ENCODE measurements around the gene XRCC6.
"Not testable (repeated sequence)": the region's sequence is repeated elsewhere in the genome, so short reads cannot be mapped to it uniquely, and the experiment has no call there.

Gene XRCC6

DNA sequence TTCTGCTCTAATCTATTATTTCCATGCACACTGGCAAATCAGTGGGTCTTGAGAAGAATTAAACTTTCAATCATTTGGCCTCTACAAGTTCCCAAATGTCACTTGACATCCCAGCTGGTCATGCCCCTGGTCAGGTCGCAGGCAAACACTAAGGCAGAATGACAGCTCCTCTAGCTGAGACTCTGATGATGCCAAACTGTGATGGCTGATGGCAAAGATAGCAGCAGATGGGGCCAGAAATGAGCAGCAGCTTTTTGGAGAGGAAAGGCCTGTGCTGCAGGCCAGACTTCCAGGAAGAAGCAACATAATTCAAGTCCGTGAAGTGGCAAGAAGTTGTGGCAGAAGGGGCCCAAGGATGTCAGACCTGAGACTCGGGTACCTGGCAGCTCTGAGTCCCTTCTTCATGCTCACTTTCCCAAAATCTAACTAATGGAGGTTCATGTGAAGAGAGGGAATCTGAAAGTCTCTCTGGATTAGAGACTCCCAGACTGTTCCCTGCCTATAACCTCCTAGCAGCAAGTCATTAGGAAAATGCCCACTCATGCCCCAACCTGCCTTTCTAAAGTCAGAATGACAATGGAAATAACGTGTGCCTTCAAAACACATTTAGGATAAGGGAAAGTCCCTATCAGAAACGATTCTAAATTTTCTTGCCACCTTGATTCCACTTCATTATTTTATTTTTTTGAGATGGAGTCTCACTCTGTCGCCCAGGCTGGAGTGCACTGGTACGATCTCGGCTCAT is 22.0 kb upstream of the XRCC6 start:
- DNase-seq: no peak

DNA sequence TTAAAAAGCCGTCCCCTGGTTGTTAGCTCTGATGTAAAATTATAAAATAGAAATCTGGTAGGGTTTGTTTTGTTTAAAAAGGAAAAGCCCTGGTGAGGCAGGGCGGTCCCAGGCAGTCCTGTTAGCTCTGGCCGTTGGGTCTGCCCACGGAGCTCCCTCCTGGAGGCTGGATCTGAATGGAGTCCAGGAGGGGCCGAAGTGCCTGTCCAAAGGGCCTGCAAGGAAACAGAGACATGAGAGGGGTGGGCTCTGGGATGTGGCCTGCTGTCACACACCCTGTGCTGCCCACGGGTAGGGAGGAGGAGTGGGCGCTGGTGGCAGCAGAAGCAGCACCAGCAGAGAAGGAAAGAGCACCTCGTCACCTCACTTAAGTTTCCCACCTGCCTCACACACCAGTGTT is 20.1 kb upstream of the XRCC6 start:
- no peak for DNase-seq

DNA sequence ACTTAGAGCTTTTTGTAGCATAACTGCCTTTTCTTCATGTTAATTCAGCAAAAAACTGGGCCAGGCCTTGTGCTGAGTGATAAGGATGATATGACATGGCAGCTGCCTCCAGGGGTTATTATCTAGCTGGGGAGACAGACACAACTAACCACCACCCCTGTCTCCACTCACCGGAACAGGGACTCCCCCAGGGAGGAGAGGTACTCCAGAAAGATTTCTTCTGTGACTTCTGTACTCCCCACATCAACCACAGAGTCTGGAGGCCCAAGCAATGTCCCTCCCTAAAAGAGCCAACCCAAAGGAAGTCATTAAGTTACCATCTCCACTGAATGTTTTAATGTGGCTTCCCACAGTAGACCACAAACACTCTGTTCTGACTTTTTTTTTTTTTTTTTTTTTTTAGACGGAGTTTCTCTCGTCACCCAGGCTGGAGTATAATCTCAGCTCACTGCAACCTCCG is 17.2 kb upstream of the XRCC6 start:
- DNase-seq: no peak

DNA sequence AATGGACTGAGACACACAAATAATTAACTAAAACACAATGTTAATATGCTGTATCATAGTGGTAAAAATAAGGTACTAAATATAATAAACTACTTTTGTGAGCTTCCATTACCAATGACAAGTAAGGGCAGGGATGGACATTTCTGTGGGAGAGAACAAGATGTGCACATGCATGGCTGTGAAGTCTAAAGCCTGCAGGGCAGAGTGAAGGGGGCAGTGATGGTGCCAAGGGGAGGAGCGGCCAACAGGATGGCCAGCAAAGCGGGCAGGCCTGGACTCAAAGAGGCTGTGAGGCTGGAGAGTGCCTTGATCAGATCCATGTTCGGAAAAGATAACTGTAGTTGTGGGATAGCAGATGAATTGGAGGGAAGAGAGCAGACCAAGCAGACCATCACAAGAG is 12.7 kb upstream of the XRCC6 start:
- DNase-seq: no peak

DNA sequence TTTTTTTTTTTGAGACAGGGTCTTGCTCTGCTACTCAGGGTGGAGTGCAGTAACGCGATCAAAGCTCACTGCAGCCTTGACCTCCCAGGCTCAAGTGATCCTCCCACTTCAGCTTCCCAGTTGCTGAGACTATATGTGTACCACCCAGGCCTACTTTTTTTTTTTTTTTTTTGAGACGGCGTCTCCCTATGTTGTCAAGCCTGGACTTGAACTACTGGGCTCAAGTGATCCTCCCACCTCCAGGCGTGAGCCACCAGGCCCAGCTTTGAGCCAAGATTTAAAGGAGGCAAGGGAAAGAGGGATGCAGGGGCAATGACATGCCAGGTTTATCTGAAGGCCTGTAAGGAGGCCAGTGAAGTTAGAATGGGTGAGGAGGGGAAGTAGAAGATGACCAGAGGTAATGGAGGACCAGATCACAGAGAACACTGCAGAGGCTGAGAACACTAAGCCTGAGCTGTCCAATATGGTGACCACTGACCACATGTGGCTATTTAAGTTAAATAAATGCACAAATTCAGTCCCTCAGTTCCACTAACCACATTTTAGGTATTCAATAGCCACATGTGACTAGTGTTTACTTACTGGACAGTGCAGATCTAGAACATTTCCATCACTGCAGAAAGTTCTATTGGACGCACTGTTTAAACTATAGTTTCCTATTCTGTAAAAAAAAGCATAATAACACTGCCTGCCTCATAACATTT is 8.3 kb upstream of the XRCC6 start:
- no peak for DNase-seq

DNA sequence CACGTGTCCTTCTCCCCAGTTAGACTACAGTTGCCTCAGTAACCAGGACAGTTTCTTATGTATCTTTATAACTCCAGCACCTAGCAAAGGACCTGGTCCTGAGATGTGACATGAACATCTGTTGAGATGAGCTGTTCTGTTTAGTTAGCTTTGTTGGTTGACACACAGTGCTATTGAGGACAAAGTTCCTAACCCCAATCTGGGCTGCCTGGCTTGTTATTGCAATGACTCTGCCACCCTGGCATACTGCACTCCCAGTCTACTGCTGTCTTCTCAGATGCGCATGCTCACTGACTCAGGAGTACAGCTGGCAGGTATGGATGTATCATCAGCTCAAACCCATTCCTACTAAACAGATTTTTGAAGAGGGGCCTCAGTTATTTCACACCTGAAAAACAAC is 7.6 kb upstream of the XRCC6 start:
- DNase-seq: no peak

DNA sequence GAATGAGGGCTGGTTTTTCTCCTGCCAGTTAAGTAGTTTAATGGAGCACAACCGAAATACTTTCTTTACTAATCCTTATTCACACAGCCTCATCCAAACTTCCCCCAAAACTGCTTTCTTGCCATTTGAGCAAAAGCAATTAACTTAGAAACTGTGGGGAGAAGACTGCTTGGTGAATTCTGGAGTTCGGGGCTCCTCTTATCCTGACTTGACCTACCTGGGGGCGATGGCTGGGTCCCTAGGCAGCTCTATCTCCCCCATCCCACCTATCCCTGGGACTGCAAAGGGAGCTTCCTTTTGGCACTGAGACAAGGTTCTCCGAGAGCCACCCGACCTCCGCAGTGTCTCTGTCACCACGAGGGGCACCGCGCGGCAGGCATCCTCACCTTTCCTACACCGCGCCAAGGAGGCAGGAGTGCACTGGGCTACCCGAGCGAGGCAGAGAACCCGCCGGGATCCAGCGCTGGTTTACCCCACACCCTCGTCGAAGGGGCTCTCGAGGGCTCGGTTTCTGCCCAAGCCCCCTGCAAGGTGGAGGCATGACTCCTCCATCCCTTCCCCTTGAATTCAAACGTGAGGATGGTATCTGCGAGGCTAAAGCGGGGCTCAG is 1.0 kb upstream of the XRCC6 start:
- no peak for DNase-seq

DNA sequence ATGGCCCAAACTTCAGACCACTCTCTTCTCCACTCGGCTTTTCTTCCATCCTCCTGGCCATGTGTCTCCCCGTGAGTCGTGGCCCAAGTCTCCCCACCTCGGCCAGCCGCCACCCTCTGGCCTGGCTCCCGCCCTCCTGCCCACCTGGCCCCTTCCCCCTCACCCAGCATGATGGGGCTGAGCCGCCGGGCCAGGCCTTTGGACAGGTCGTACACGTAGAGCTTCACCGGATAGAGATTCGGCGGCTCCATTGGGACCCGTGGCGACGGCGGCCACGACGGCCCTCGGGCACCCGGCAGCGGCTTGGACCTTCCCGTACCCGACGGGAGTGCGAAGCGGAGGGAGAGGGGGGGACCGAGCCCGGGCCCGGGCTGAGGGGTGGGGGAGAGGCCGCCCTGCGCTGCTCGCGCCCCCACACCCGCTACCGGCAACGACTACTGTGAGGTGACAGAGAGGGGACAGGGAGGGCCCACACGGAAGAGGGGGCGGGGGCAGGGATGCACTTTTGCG is 451 bp upstream of the XRCC6 start, which contains the start of gene DESI1:
Gene DESI1 (minus strand): TSS at position 455 of the 510 bp plus-strand sequence. CDS start 204 bp downstream, at position 251.
- no peak for DNase-seq

DNA sequence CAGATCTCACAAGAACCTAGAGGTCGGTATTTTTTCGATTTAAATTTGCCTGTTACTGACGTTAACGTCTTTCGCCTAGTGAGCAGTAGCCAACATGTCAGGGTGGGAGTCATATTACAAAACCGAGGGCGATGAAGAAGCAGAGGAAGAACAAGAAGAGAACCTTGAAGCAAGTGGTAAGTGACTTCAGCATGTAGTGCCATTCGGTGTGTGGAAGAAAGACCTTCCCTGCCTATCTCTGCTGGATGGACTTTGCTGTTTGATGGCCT is 750 bp downstream of the XRCC6 start:
- DNase-seq: no peak

DNA sequence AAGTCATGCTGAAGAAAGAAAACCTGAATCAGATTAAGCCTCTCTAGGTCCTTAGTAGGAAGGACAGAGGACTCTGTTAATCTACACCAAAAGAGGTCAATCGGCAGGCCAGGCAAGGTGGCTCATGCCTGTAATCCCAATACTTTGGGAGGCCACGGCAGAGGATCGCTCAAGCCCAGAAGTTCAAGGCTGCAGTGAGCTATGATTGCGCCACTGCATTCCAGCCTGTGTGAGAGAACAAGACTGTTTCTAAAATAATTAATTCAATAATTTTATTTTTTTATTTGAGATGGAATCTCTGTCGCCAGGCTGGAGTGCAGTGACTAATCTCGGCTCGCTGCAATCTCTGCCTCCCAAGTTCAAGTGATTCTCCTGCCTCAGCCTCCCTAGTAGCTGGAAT is 4.5 kb downstream of the XRCC6 start:
- DNase-seq: no peak

DNA sequence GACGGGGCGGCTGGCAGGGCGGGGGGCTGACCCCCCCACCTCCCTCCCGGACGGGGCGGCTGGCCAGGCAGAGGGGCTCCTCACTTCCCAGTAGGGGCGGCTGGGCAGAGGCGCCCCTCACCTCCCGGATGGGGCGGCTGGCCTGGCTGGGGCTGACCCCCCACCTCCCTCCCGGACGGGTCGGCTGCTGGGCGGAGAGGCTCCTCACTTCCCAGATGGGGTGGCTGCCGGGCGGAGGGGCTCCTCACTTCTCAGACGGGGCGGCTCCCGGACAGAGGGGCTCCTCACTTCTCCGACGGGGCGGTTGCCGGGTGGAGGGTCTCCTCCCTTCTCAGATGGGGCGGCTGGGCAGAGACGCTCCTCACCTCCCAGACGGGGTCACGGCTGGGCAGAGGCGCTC is 10.0 kb downstream of the XRCC6 start:
- not testable (repeated sequence) for DNase-seq

DNA sequence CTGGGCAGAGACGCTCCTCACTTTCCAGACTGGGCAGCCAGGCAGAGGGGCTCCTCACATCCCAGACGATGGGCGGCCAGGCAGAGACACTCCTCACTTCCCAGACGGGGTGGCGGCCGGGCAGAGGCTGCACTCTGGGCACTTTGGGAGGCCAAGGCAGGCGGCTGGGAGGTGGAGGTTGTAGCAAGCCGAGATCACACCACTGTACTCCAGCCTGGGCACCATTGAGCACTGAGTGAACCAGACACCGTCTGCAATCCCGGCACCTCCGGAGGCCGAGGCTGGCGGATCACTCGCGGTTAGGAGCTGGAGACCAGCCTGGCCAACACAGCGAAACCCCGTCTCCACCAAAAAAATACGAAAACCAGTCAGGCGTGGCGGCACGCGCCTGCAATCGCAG is 10.5 kb downstream of the XRCC6 start:
- DNase-seq: not testable (repeated sequence)

DNA sequence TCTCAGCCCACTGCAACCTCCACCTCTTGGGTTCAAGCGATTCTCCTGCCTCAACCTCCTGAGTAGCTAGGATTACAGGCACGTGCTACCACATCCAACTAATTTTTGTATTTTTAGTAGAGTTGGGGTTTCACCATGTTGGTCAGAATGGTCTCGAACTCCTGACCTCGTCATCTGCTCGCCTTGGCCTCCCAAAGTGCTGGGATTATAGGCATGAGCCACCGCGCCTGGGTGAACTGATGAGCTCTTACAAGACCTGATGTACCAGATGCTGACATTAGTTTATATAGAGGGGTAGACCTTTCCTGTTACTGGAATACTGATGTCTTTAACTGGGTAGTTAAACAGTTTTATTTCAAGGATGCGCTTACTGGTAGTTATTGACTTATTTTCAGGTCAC is 13.5 kb downstream of the XRCC6 start:
- not testable (repeated sequence) for DNase-seq

DNA sequence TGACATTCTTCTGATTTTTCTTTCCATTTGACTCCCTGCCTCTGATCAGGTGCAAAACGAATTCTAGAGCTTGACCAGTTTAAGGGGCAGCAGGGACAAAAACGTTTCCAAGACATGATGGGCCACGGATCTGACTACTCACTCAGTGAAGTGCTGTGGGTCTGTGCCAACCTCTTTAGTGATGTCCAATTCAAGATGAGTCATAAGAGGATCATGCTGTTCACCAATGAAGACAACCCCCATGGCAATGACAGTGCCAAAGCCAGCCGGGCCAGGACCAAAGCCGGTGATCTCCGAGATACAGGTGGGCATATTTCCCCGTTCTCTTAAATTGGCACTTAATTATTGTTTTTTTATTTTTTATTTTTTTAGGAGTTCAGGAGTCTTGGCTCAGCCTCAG is 15.4 kb downstream of the XRCC6 start:
- DNase-seq: no peak

DNA sequence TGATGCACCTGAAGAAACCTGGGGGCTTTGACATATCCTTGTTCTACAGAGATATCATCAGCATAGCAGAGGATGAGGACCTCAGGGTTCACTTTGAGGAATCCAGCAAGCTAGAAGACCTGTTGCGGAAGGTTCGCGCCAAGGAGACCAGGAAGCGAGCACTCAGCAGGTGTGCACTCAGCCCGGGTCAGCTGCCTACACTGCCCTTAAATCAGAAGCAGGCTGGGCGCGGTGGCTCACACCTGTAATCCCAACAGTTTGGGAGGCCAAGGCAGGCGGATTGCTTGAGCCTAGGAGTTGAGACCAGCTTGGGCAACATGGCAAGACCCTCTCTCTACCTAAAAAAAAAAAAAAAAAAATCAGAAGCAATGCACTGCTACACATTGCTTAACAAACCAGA is 16.5 kb downstream of the XRCC6 start:
- DNase-seq: not testable (repeated sequence)

DNA sequence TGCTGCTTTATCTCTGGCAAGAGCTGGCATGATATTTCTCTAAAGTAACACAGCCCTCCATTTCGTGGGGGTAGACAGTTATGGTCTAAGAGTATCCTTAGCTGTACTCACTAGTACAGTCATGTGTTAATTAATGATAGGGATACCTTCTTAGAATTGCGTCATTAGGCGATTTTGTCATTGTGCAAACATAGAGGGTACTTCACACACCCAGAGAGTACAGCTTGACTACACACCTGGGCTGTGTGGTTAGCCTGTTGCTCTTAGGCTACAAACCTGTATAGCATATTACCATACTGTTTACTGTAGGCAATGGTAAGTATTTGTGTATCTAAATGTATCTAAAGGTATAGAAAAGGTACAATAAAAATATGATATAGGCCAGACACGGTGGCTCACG is 17.0 kb downstream of the XRCC6 start:
- DNase-seq: no peak

DNA sequence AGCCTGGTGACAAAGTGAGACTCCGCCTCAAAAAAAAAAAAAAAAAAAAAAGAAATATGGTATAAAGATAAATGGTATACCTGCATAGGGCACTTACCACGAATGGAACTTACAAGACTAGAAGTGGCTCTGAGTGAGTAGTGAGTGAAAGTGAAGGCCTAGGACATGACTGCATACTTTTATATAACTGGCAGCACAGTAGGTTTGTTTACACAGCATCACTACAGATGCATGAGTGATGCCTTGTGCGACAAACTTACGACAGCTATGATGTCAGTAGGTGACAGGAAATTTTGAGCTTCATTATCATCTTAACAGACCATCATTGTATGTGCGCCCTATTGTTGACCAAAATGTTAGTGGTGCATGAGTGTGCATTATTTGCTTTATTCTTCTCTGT is 17.7 kb downstream of the XRCC6 start:
- DNase-seq: no peak

DNA sequence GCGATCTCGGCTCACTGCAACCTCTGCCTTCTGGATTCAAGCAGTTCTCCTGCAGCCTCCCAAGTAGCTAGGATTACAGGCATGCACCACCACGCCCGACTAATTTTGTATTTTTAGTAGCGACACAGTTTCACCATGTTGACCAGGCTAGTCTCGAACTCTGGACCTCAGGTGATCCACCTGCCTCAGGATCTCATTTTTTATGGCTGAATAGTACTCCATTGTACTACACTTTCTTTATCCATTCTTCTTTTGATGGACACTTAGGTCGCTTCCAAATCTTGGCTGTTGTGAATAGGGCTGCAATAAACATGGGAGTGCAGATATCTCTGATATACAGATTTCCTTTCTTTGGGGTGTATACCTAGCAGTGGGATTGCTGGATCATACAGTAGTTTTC is 20.8 kb downstream of the XRCC6 start:
- no peak for DNase-seq

DNA sequence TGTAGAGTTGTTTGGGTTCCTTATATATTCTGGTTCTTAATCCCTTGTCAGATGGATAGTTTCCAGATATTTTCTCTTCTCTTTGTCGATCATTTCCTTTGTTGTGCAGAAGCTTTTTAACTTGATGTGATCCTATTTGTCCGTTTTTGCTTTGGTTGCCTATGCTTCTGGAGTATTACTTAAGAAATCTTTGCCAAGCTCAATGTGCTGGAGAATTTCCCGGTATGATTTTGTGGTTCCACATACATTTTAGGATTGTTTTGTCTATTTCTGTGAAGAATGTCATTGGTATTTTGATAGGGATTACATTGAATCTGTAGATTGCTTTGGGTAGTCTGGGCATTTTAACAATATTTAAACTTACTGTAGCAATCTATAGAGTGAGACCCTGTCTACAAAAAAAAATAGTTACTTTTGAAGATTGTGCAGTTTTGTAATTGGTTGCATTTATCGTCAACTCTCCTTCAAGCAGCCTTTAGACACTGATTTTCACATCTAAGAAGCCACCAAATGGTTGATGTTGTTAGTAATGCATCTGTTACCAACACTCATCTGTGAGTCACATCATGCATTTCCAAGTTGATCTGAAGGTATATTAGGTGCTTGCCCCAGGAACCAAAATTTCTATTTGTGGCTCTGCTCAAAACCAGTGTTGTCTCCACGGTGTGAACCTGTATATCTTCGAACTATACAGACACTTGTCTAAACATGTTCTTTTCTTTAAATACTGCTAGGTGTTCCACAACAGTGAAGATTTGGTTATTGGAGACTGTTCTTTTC is 21.4 kb downstream of the XRCC6 start:
- DNase-seq: no peak

DNA sequence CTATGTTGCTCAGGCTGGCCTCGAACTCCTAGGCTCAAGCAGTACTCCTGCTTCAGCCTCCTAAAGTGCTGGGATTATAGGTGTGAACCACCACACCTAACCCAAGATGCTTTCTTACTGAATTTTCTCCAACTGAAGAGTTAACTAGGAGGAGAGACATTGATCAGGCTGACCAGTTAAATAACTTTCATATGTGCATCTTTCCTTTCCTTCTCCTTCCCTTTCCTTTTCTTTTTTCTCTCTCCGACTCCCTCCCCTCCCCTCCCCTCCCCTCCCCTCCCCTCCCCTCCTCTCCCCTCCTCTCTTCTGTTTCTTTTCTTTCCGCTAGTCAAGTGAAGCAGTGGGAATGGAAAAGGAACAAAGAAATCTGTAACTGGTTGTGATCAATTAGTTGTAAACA is 26.7 kb downstream of the XRCC6 start:
- DNase-seq: no peak

DNA sequence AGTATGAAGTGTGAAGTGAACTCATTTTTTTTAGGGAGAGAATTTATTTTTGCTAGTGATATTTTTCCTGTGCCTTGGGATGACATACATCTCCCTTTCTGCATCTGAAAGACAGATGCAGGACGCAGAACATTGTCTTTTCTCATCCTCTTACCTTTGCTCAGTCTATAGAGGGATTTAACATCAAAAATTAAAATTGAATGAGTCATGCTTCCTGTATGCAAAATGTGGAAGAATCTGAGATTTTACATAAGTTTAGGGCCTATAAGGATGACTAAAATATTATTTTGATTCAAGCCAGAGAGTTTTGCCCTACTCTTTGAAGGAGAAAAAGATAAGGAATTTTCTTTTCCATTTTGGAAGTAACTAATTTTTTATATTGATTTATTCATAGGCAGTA is 27.3 kb downstream of the XRCC6 start:
- no peak for DNase-seq

DNA sequence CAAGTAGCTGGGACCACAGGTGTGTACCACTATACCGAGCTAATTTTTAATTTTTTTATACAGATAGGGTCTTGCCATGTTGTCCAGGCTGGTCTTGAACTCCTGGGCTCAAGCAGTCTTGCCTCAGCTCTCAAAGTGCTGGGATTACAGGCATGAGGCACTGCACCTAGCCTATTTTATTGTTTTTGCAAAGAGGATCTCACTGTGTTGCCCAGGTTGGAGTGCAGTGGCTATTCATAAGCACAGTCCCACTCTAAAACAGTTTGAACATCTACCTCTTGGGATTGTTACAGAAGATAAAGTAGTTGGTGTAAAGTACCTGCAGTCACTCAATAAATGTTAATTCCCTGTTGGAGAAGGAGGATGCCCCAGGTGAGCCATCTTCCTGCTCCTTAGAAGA is 29.1 kb downstream of the XRCC6 start:
- DNase-seq: no peak

DNA sequence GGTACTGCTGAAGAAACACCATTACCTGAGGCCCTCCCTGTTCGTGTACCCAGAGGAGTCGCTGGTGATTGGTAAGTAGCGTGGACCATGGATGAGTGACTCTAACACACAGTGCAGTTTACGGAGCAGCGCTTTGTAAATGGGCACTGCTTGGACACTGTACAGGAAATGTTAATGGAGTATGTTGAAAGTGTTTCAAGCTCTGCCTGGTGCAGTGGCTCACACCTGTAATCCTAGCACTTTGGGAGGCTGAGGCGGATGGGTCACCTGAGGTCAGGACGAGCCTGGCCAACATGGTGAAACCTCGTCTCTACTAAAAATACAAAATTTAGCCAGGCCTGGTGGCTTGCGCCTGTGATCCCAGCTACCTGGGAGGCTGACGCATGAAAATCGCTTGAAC is 29.7 kb downstream of the XRCC6 start:
- no peak for DNase-seq

Data from NCI-H1048 (cell line).